ENCODE results near the gene HSPA12B. TPM values are rescaled to one million over a fixed set of nuclear protein-coding genes. Genes with fewer than 3 reads are reported as not detected.
"Not testable (repeated sequence)": the region's sequence is repeated elsewhere in the genome, so short reads cannot be mapped to it uniquely, and the experiment has no call there.

Gene HSPA12B
- total and polyA plus RNA-seq, 3 experiments from 2014 or later, result not detected

- POLR2A ChIA-PET; DNase-seq; H3K36me3 ChIP-seq (ENCODE audit: insufficient read depth, low read length); H3K9me3 ChIP-seq (ENCODE audit: low read length); H3K27me3 Mint-ChIP-seq; H3K4me3 ChIP-seq (ENCODE audit: low read length); H3K9me3 Mint-ChIP-seq; H3K27me3 ChIP-seq (ENCODE audit: insufficient read depth, low read length, poor library complexity, severe bottlenecking); H3K27ac ChIP-seq (ENCODE audit: low read depth, low read length): not testable (repeated sequence)
- Mint-ChIP-seq H3K36me3 (peaks cover 12 to 32% (median 15%) of the 10 kb centered on the region in 3 donors), H3K4me3 (peak overlapping the region in 4 of 7 donors; percentile 8 to 41 (median 26)), H3K4me1 (peaks cover 24 to 32% (median 30%) of the 10 kb centered on the region in 3 donors), H3K27ac (peak overlapping the region in 2 of 8 donors; percentile 40 to 57)
- H3K4me1 ChIP-seq (ENCODE audit: insufficient read depth, low read length), result peaks cover 22% of the 10 kb centered on the region
- CTCF ChIA-PET, result interaction anchor here (1.5 to 3.5 kb wide), 4 partner anchors 9 to 61 kb away, joined by 5 to 44 read pairs (median 18); partner anchors contain the start of genes AP5S1 and CENPB
Measured at GRCh38 chr20:3794168-3794567, 61.7 kb downstream of the HSPA12B start.

- ChIA-PET POLR2A (interaction anchor here (1.5 to 2.1 kb wide), 3 partner anchors 16 to 27 kb away, joined by 6 to 20 read pairs (median 11); partner anchors contain the start of gene ADISSP), CTCF (interaction anchor here (1.5 to 3.5 kb wide), 5 partner anchors 9 to 60 kb away, joined by 5 to 44 read pairs (median 10); partner anchors contain the start of genes AP5S1 and CENPB)
- Histone ChIP-seq H3K27ac (ENCODE audit: low read depth, low read length) (peak overlapping the region; percentile 89), H3K4me3 (ENCODE audit: low read length) (peak overlapping the region; percentile 92), H3K4me1 (ENCODE audit: insufficient read depth, low read length) (peaks cover 28% of the 10 kb centered on the region), H3K36me3 (ENCODE audit: insufficient read depth, low read length) (peaks cover 8% of the 10 kb centered on the region), H3K9me3 (ENCODE audit: low read length) (no peaks in the 10 kb centered on the region), H3K27me3 (ENCODE audit: insufficient read depth, low read length, poor library complexity, severe bottlenecking) (no peaks in the 10 kb centered on the region)
- Mint-ChIP-seq H3K4me1 (peaks cover 31 to 38% (median 37%) of the 10 kb centered on the region in 3 donors), H3K4me3 (peak overlapping the region; percentile 89 to 96 (median 93)), H3K27ac (peak overlapping the region; percentile 94 to 99 (median 96)), H3K9me3 (no peaks in the 10 kb centered on the region), H3K36me3 (peaks cover 12 to 39% (median 19%) of the 10 kb centered on the region in 3 donors), H3K27me3 (peaks cover 0 to 3% of the 10 kb centered on the region in 2 donors)
- DNase-seq, result peak in 1 of 5 donors; percentile 42
Measured at GRCh38 chr20:3794701-3795420, 62.4 kb downstream of the HSPA12B start.

DNA sequence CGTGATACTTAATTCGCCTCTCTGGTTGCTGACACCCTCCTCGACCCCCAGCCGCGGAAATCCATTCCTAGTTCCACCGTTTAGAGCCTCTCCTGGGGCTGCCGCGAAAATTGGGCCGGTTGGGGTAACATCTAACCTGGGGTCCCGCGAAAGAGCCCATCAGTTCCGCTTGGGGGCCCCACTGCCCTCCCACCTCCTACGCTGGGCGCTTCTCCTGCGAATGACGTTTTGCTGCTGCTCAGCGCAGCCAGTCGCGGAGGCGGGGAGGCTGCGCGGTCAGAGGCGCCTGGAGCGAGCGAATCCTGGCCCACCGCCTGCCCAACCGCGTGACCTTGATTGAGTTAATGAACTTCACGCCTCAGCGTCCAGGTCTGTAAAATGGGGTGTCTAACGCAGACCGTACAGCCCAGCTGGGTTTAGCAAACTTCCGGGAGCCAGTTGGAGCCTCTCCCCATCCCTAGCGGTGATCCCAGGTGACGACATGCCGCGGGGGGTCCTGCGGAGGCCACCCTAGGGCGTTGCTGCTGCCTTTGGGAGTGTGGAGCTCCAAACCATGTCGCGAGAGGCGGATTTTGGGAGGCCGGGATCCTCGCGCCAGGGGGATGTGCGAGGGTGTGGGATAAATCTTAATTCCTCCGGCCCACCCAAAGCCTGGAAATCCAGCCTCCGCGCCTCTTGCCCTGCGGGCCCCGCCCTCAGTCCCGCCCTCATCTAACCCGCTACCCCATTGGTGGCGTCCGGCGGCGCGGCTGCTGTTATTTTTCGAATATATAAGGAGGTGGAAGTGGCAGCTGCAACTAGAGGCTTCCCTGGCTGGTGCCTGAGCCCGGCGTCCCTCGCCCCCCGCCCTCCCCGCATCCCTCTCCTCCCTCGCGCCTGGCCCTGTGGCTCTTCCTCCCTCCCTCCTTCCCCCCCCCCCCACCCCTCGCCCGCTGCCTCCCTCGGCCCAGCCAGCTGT is 63.3 kb downstream of the HSPA12B start, which contains the start of gene CDC25B:
TSS of gene CDC25B (plus strand) at position 800 of the 958 bp plus-strand sequence. CDS start 222 bp downstream, outside the sequence.
- Mint-ChIP-seq H3K27me3 (peaks cover 0 to 3% of the 10 kb centered on the region in 2 donors), H3K9me3 (no peaks in the 10 kb centered on the region), H3K4me1 (peaks cover 39 to 47% (median 45%) of the 10 kb centered on the region in 3 donors), H3K4me3 (peak within 1 kb of the TSS; percentile 94 to 100 (median 98)), H3K27ac (peak within 1 kb of the TSS; percentile 94 to 99 (median 96)), H3K36me3 (peaks cover 12 to 48% (median 19%) of the 10 kb centered on the region in 3 donors)
- Histone ChIP-seq H3K4me3 (ENCODE audit: low read length) (peak within 1 kb of the TSS; percentile 92), H3K27me3 (ENCODE audit: insufficient read depth, low read length, poor library complexity, severe bottlenecking) (no peaks in the 10 kb centered on the region), H3K9me3 (ENCODE audit: low read length) (no peaks in the 10 kb centered on the region), H3K4me1 (ENCODE audit: insufficient read depth, low read length) (peaks cover 38% of the 10 kb centered on the region), H3K27ac (ENCODE audit: low read depth, low read length) (peak within 1 kb of the TSS; percentile 89), H3K36me3 (ENCODE audit: insufficient read depth, low read length) (peaks cover 18% of the 10 kb centered on the region)
- CTCF ChIA-PET, result interaction anchor here (1.5 to 3.5 kb wide), 6 partner anchors 10 to 59 kb away, joined by 4 to 44 read pairs (median 9); partner anchors contain the start of genes AP5S1, CENPB and SPEF1
- POLR2A ChIA-PET, result interaction anchor here (1.1 to 2.1 kb wide), 7 partner anchors 9 to 28 kb away, joined by 3 to 20 read pairs (median 9); partner anchors contain the start of genes ADISSP, AP5S1 and CENPB
- DNase-seq, result peak; percentile 81 to 92 (median 88)

DNA sequence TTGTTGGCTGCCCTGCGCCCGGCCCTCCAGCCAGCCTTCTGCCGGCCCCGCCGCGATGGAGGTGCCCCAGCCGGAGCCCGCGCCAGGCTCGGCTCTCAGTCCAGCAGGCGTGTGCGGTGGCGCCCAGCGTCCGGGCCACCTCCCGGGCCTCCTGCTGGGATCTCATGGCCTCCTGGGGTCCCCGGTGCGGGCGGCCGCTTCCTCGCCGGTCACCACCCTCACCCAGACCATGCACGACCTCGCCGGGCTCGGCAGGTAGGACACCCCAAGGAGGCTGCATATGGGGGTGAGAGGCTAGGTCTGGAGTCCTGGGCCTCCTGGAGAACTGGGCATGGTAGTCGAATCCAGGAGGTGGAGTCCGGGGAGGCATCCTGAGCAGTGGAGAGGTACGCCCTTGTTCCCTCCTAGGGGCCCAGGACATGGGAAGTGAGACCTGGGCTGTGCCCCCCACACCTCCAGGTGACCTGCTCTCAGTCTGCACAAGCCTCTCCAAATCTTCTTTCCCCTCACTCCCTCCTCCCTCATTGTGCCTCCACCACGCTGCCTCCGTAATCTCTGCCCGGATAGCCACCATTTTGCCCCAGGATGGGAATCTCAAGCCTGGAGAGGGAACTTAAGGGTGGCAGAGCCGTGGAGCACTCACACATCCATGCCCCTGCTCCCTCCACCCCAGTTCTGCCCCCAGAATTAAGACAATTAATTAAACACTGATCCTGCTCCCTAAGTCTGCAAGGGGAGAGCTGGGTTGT is 64.2 kb downstream of the HSPA12B start:
- Mint-ChIP-seq H3K27me3 (peaks cover 0 to 3% of the 10 kb centered on the region in 2 donors), H3K4me1 (peaks cover 41 to 55% (median 52%) of the 10 kb centered on the region in 3 donors)
- H3K4me3 ChIP-seq (ENCODE audit: low read length), result peak overlapping the region; percentile 88

DNA sequence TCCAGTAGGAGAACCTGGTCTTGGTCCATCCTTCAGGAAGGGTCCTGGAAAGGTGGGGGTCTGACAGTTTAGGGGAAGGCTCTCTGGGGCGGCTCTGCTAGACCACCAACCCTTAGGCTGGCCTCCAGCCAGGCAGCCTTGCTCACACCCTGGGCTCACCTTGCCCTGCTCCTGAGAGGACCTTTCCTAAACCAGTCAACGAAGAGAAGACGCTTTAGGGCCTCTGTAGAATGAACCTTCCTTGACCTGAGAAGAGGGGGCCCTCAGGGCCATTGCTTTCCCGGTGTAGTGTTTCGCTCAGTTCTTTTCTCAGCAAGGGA is 64.7 kb downstream of the HSPA12B start:
- H3K36me3 ChIP-seq (ENCODE audit: insufficient read depth, low read length), result peaks cover 32% of the 10 kb centered on the region
- peaks cover 41 to 60% (median 52%) of the 10 kb centered on the region in 3 donors for H3K4me1 Mint-ChIP-seq
- H3K27me3 Mint-ChIP-seq, result peaks cover 0 to 3% of the 10 kb centered on the region in 2 donors
- peaks cover 52% of the 10 kb centered on the region for H3K4me1 ChIP-seq (ENCODE audit: insufficient read depth, low read length)
- peak overlapping the region; percentile 94 to 100 (median 98) for H3K4me3 Mint-ChIP-seq
- peak overlapping the region; percentile 60 for H3K27ac ChIP-seq (ENCODE audit: low read depth, low read length)
- no peaks in the 10 kb centered on the region for H3K9me3 Mint-ChIP-seq
- CTCF ChIA-PET, result interaction anchor here (3.5 kb wide), 1 partner anchor 23 kb away, joined by 44 read pairs; the partner anchor contains the start of gene AP5S1
- H3K27ac Mint-ChIP-seq, result peak overlapping the region; percentile 87 to 99 (median 93)
- peaks cover 12 to 62% (median 19%) of the 10 kb centered on the region in 3 donors for H3K36me3 Mint-ChIP-seq
- H3K4me3 ChIP-seq (ENCODE audit: low read length), result peak overlapping the region; percentile 88
- H3K27me3 ChIP-seq (ENCODE audit: insufficient read depth, low read length, poor library complexity, severe bottlenecking), result no peaks in the 10 kb centered on the region
- no peaks in the 10 kb centered on the region for H3K9me3 ChIP-seq (ENCODE audit: low read length)
- DNase-seq, result peak in 1 of 5 donors; percentile 26
- POLR2A ChIA-PET, result interaction anchor here (1.1 to 2.0 kb wide), 2 partner anchors 22 to 23 kb away, joined by 3 to 10 read pairs; partner anchors contain the start of gene AP5S1

More for the DNA sequence above, 64.2 kb downstream of the HSPA12B start:
- Mint-ChIP-seq H3K27ac (peak overlapping the region; percentile 87 to 99 (median 94)), H3K36me3 (peaks cover 12 to 57% (median 19%) of the 10 kb centered on the region in 3 donors), H3K9me3 (no peaks in the 10 kb centered on the region), H3K4me3 (peak overlapping the region; percentile 94 to 100 (median 98))
- Histone ChIP-seq H3K27me3 (ENCODE audit: insufficient read depth, low read length, poor library complexity, severe bottlenecking) (no peaks in the 10 kb centered on the region), H3K9me3 (ENCODE audit: low read length) (no peaks in the 10 kb centered on the region), H3K27ac (ENCODE audit: low read depth, low read length) (peak overlapping the region; percentile 60), H3K4me1 (ENCODE audit: insufficient read depth, low read length) (peaks cover 46% of the 10 kb centered on the region), H3K36me3 (ENCODE audit: insufficient read depth, low read length) (peaks cover 26% of the 10 kb centered on the region)
- DNase-seq, result peak in 1 of 5 donors; percentile 40
- ChIA-PET CTCF (interaction anchor here (1.5 to 3.5 kb wide), 5 partner anchors 11 to 24 kb away, joined by 4 to 44 read pairs (median 10); partner anchors contain the start of genes AP5S1, CENPB and SPEF1), POLR2A (interaction anchor here (1.1 to 2.1 kb wide), 7 partner anchors 10 to 29 kb away, joined by 3 to 20 read pairs (median 9); partner anchors contain the start of genes ADISSP, AP5S1 and CENPB)

- no peaks in the 10 kb centered on the region for H3K9me3 ChIP-seq (ENCODE audit: low read length)
- H3K27me3 ChIP-seq (ENCODE audit: insufficient read depth, low read length, poor library complexity, severe bottlenecking), result no peaks in the 10 kb centered on the region
- H3K4me1 ChIP-seq (ENCODE audit: insufficient read depth, low read length), result peaks cover 58% of the 10 kb centered on the region
- peak overlapping the region; percentile 60 for H3K27ac ChIP-seq (ENCODE audit: low read depth, low read length)
- no peaks in the 10 kb centered on the region for H3K9me3 Mint-ChIP-seq
- peaks cover 38% of the 10 kb centered on the region for H3K36me3 ChIP-seq (ENCODE audit: insufficient read depth, low read length)
- H3K36me3 Mint-ChIP-seq, result peaks cover 17 to 68% (median 24%) of the 10 kb centered on the region in 3 donors
- peak overlapping the region; percentile 87 to 99 (median 93) for H3K27ac Mint-ChIP-seq
- peak overlapping the region; percentile 94 to 100 (median 98) for H3K4me3 Mint-ChIP-seq
- CTCF ChIA-PET, result interaction anchor here (3.5 kb wide), 1 partner anchor 22 kb away, joined by 44 read pairs; the partner anchor contains the start of gene AP5S1
- peak in 3 of 5 donors; percentile 45 to 66 (median 62) for DNase-seq
- peaks cover 0 to 3% of the 10 kb centered on the region in 2 donors for H3K27me3 Mint-ChIP-seq
- H3K4me3 ChIP-seq (ENCODE audit: low read length), result peak overlapping the region; percentile 88
- POLR2A ChIA-PET, result interaction anchor here (0.6 to 1.0 kb wide), 2 partner anchors 10 to 11 kb away, joined by 3 to 4 read pairs; partner anchors contain the start of gene CENPB
- peaks cover 46 to 66% (median 58%) of the 10 kb centered on the region in 3 donors for H3K4me1 Mint-ChIP-seq
Measured at GRCh38 chr20:3797592-3798372, 65.3 kb downstream of the HSPA12B start.
